GM19328 (cell line): Measurements from ENCODE around the gene C1QTNF3.
"Not testable (repeated sequence)": the region's sequence is repeated elsewhere in the genome, so short reads cannot be mapped to it uniquely, and the experiment has no call there.

Experiments
- ATAC-seq: cut with Tn5 transposase; IDR thresholded peaks from one replicate; pipeline ENCODE4 v1.9.1; 2021; ENCODE audit warnings: mild to moderate bottlenecking, moderate library complexity; ENCODE audit not compliant: unreplicated experiment

The C1QTNF3 gene

GRCh38 chr5:34043099-34043876 is at the start of gene C1QTNF3:
Gene C1QTNF3 (minus strand): TSS chr5:34043213. CDS start chr5:34043125, 88 bp downstream.
- ATAC-seq: no peak

- not testable (repeated sequence) for ATAC-seq
These were observed 48.0 kb upstream of the C1QTNF3 start for GRCh38 chr5:34091039-34091438.

GRCh38 chr5:34089802-34090201 is 46.8 kb upstream of the C1QTNF3 start:
- ATAC-seq: not testable (repeated sequence)

- ATAC-seq: not testable (repeated sequence)
These were observed 44.7 kb upstream of the C1QTNF3 start for GRCh38 chr5:34087728-34088127.

- ATAC-seq: not testable (repeated sequence)
These were observed 40.9 kb upstream of the C1QTNF3 start for GRCh38 chr5:34083898-34084297.

GRCh38 chr5:34079505-34079904 is 36.5 kb upstream of the C1QTNF3 start:
- not testable (repeated sequence) for ATAC-seq

- ATAC-seq: not testable (repeated sequence)
These were observed 34.6 kb upstream of the C1QTNF3 start for GRCh38 chr5:34077636-34078035.

GRCh38 chr5:34076719-34077364 is 33.8 kb upstream of the C1QTNF3 start:
- not testable (repeated sequence) for ATAC-seq

- not testable (repeated sequence) for ATAC-seq
These were observed 31.5 kb upstream of the C1QTNF3 start for GRCh38 chr5:34074472-34074871.

GRCh38 chr5:34074071-34074470 is 31.1 kb upstream of the C1QTNF3 start:
- ATAC-seq: not testable (repeated sequence)

GRCh38 chr5:34070626-34071025 is 27.6 kb upstream of the C1QTNF3 start:
- not testable (repeated sequence) for ATAC-seq

- ATAC-seq: no peak
These were observed 21.6 kb upstream of the C1QTNF3 start for GRCh38 chr5:34064656-34065055.

GRCh38 chr5:34062419-34062818 is 19.4 kb upstream of the C1QTNF3 start:
- ATAC-seq: no peak

GRCh38 chr5:34061993-34062392 is 19.0 kb upstream of the C1QTNF3 start:
- no peak for ATAC-seq

GRCh38 chr5:34059977-34060376 is 17.0 kb upstream of the C1QTNF3 start:
- no peak for ATAC-seq

- ATAC-seq: no peak
These were observed 15.5 kb upstream of the C1QTNF3 start for GRCh38 chr5:34058532-34058931.

GRCh38 chr5:34057569-34057968 is 14.6 kb upstream of the C1QTNF3 start:
- no peak for ATAC-seq

- ATAC-seq: no peak
These were observed 14.1 kb upstream of the C1QTNF3 start for GRCh38 chr5:34057118-34057517.

- ATAC-seq: no peak
These were observed 12.7 kb upstream of the C1QTNF3 start for GRCh38 chr5:34055667-34056066.

- ATAC-seq: no peak
These were observed 11.4 kb upstream of the C1QTNF3 start for GRCh38 chr5:34054400-34054729.

GRCh38 chr5:34053571-34054399 is 10.8 kb upstream of the C1QTNF3 start:
- no peak for ATAC-seq
